HG02678 (cell line): ENCODE data around the gene DLL3.

Source experiments
- ATAC-seq: cut with Tn5 transposase; IDR thresholded peaks from one replicate; pipeline ENCODE4 v1.9.1; 2021; ENCODE audit warnings: mild to moderate bottlenecking, moderate library complexity; ENCODE audit not compliant: unreplicated experiment

The DLL3 gene

DNA sequence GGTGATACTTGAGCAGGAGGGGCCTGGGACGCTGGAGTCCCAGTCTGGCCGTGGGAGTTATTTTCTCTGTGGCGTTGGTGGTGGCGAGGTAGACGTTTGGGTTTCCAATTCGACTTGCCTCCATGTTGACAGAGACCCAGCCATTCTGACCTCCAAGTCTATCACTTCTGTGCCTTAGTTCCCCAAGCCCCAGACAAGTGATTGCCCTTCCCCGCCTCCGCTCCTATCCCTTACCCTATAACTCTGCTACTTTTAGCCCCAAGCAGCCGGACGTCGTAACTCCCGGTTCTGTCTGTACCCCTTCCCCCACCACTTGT is 17.6 kb upstream of the DLL3 start:
- no peak for ATAC-seq

DNA sequence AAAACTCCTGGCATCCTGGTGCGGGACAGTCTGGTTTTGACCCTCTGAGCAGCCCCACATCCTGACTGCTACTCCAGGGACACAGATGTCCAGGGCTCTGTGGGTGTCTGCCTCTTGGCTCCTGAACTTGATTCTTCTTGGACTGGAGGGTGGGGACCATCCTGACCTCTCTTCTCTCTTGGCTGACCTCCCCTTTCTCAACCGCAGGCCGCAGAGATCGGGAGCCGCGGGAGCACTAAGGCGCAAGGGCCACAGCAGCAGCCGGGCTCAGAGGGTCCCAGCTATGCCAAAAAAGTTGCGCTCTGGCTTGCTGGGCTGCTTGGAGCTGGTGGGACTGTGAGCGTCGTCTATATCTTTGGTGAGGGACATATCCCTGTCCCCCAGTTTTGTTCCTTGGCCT is 17.1 kb upstream of the DLL3 start:
- ATAC-seq = no peak

DNA sequence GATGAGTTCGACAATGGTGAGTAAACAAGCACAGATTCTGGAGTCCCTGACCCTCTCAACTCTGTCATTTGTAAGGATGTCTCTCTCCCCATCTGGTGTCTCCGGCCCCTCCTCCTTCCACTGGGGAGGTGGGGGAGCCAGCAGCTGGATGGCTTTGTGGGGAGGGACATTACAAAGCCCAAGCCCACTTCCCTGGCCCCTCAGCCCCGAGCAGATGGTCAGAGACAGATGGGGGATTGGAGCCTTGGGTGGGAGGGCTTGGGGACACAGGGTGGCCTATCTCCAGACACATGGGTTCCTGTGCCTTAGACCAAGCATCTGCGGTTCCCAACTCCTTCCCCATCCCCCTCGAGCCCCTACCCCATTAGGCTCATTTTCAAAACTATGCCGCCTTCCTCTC is 15.6 kb upstream of the DLL3 start:
- no peak for ATAC-seq

DNA sequence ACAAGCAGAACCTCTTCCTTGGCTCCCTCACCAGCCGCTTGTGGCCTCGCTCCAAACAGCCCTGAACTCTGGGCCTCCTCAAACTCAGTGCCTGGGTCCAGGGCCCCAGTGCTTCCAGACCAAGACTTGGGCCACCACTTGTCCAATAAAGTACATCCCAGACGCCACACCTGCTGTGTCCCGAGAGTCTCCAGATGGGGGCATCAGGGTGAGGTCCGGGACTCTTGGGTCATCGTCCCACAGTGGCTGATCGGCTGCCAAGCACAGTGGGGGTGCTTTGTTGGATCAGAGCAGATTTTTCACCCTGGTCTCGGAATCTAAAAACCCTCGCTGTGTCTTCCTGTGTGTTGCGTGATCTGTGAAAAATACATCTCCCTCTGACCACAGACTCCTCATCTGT is 9.0 kb upstream of the DLL3 start:
- no peak for ATAC-seq

DNA sequence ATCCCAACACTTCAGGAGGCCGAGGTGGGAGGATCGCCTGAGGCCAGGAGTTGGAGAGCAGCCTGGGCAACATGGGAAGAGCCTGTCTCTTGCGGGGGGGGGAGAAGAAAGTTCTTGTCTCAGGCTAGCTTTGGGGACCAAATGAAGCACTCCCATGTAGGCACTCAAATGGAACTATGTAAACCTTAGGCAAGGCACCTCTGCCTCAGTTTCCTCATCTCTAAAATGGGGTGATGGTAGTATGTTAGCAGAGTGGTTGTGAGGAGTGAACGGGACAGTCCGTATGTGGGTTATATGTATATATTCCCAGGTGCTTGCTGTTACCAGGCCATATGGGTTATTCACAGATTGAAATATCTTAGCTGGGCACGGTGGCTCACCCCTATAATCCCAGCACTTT is 6.5 kb upstream of the DLL3 start:
- no peak for ATAC-seq

DNA sequence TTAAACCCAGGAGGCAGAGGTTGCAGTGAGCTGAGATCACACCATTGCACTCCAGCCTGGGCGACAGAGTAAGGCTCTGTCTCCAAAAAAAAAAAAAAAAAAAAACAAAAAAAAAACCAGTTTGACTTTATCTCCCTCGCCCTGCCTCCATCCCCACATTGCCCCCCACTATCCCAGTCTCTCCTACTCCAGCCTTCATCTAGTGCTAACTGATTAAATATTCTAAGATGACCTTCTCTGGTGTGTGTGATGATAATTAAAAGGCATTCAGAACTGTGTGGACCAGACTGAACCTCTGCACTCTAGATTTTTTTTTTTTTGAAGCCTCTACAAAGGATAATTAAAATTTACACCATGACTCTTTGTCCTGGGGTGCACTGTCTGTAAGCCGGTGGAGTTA is 6.0 kb upstream of the DLL3 start:
- no peak for ATAC-seq

DNA sequence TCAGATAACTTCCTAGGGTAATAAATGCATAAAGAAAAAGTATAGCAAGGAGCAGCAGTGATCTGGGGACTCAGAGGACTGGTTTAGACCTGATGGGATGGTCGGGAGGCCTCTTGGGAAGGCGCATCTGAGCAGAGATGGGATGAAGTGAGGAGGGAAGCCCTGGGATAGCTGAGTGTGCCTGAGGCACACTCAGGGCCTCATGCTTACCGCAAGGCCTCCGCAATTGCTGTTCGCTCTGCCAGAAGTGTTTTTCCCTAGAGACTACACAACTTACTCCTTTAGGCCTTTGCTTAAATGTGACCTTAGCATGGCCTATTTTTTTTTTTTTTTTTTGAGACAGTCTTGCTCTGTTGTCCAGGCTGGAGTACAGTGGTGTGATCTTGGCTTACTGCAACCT is 4.1 kb upstream of the DLL3 start:
- ATAC-seq = no peak

DNA sequence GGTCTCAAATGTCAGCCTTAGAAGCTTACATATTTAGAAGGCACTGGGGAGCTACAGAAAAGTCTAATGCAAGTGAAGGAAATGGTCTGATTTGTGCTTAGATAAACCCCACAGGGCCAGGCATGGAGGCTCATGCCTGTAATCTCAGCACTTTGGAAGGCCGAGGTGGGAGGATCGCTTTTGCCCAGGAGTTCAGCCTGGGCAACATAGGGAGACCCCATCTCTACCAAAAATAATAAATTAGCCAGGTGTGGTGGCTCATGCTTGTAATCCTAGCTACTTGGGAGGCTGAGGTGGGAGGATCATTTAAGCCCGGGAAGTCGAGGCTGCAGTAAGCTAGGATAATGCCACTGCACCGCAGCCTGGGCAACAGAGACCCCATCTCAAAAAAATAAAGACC is 2.7 kb upstream of the DLL3 start:
- ATAC-seq = no peak

DNA sequence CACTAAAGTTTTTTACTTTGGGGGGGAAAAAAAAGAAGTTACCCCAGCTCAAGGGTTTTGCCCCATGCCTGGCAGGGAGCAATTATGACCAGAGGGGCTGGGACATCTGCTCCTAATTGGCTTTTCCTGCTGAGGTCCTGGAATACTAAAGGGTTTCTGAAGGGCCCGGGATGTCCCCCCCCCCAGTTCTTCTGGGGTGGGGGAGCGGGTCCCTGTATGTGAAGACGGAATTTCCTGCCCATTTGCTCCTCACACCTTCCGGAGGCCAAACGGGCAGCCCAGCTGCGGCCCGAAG is 1.1 kb upstream of the DLL3 start:
- ATAC-seq = no peak

DNA sequence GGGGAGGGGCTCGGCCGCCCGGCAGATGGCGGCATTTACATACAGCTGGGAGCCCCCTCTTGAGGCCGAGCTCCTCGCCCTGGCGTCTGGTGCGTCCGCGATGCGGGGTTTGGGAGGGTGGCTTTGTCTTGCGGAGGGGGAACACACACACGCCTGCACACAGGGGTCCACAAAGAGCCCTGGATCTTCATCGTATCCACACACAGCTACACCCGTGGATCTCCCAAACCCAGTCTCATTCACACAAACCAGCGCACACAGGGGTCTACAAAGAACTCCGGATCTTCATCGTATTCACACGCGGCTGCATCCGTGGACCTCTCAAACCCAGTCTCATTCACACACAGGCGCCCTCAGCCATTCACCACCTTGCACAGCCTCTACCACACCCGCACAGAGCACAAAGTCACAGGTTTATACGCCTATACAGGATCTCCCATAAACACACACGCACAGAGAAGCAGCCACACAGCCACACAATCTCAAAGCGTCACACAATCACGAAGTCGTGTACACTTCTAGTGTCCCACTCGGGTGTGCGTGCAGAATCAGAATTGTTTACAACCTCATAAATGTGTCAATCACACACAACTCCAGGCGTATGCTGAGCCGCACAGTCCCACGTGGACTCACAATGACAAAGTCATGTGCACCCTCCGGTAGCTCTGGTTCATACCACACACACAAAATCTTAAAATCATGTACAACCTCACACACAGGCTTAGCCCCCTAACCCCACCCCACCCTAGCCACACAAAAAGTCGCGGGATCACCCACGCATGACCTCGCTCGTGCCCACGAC is 550 bp upstream of the DLL3 start:
- no peak for ATAC-seq

DNA sequence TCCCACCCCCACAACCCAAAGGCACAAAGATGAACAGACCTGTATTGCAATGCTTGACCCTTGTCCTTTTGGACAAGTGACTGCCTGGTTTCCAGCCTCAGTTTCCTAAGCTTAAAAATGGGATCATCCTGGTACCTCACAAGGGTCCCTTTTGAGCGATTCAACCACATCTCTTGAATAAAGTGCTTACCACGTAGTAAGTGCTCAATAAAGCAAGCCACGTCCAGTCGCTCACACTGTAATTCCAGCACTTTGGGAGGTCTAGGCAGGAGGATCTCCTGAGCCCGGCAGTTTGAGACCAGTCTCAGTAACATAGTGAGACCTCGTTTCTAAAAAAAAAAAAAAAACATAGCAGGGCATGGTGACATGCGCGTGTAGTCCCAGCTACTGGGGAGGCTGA is 1.2 kb downstream of the DLL3 start:
- no peak for ATAC-seq

DNA sequence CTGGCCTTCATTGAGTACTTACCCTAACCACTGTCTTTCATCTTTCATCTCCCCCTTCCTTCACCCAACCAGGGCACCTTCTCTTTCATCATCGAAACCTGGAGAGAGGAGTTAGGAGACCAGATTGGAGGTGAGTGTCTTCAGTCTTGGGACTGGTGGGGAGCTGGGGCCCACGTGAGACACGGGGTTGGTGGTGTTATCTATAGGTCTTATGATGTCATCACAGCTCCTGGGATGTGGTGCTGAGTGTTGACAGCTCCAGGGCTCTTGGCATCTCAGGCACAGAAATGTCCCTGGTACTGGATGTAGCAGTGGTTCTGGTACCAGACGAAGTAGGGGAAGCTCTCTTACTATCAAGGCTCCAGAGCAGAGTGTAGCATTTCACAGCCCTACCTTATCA is 1.8 kb downstream of the DLL3 start:
- no peak for ATAC-seq

DNA sequence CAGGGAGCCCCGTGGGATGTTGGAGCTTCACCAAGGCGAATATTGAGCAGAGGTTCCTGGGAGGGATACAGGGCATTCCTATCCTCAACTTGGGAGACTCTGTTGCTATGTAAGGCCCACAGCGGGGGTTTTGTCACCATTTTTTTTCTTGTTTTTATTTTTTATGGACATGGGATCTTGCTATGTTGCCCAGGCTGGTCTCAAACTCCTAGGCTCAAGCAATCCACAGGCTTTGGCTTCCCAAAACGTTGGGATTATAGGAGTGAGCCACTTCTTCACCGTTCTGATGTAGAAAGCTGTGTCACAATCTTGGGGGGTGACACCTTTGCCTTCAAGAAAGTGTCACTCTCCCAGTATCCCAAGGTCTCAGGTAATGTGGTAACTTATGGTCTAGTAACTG is 2.6 kb downstream of the DLL3 start:
- no peak for ATAC-seq

DNA sequence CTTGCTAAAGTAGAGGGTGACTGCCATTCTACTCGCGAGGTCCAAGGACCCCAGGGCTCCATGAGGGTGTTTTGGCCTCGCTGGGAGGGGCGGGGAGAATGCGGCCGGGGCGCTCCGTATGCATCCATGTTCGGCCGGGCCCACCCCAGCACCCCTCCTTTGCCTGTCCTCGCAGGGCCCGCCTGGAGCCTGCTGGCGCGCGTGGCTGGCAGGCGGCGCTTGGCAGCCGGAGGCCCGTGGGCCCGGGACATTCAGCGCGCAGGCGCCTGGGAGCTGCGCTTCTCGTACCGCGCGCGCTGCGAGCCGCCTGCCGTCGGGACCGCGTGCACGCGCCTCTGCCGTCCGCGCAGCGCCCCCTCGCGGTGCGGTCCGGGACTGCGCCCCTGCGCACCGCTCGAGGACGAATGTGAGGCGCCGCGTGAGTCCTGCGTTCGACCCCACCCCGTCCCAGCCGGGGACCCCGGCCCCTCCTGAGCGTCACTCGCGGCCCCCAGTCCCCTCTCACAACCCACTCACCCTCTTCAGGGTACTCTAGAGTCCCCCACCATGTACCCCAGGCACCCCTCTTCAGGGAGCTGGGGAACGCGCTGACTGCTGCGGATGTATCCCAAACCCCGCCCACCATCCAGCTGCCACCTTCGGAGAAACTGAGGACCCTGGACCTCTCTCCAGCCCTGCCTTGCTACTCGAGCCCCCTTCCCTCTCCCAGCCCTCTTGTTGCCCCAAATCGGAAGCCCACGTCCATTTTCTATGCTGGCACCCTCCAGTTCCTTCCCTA is 4.1 kb downstream of the DLL3 start:
- peak; percentile 52 for ATAC-seq

DNA sequence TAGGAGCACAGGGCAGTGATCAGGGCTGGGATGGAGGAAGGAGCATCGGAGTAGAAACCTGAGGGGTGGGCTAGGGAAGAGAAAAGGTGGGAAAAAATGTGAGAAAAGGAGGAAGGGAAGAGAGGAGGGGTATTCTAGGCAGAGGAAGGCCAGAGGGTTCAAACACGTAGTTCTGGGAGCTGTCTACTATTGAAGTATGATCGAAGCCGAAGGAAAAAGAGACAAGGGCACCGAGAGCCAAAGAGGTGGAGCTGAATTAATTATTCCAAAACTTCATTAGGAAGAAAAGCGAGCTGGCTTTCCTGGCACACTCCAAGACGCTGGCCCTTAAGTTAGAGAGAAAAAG is 7.8 kb downstream of the DLL3 start:
- no peak for ATAC-seq

DNA sequence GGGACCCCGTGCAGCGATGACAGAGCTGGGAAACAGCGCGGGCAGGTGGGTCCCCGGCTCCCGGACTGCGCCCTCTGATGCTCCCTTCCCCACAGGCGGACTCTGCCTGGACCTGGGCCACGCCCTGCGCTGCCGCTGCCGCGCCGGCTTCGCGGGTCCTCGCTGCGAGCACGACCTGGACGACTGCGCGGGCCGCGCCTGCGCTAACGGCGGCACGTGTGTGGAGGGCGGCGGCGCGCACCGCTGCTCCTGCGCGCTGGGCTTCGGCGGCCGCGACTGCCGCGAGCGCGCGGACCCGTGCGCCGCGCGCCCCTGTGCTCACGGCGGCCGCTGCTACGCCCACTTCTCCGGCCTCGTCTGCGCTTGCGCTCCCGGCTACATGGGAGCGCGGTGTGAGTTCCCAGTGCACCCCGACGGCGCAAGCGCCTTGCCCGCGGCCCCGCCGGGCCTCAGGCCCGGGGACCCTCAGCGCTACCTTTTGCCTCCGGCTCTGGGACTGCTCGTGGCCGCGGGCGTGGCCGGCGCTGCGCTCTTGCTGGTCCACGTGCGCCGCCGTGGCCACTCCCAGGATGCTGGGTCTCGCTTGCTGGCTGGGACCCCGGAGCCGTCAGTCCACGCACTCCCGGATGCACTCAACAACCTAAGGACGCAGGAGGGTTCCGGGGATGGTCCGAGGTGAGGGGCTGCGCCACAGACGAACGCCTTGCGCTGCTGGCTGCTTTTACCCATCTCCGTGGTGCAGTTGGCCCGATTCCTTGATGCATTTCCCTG is 8.4 kb downstream of the DLL3 start:
- ATAC-seq = no peak

DNA sequence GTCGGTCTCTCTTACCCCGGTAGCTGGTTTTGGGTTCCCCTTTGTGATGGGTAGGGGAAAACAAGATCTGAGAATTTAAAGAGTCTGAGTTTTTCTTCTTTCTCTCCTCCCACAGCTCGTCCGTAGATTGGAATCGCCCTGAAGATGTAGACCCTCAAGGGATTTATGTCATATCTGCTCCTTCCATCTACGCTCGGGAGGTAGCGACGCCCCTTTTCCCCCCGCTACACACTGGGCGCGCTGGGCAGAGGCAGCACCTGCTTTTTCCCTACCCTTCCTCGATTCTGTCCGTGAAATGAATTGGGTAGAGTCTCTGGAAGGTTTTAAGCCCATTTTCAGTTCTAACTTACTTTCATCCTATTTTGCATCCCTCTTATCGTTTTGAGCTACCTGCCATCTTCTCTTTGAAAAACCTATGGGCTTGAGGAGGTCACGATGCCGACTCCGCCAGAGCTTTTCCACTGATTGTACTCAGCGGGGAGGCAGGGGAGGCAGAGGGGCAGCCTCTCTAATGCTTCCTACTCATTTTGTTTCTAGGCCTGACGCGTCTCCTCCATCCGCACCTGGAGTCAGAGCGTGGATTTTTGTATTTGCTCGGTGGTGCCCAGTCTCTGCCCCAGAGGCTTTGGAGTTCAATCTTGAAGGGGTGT is 9.1 kb downstream of the DLL3 start:
- no peak for ATAC-seq

DNA sequence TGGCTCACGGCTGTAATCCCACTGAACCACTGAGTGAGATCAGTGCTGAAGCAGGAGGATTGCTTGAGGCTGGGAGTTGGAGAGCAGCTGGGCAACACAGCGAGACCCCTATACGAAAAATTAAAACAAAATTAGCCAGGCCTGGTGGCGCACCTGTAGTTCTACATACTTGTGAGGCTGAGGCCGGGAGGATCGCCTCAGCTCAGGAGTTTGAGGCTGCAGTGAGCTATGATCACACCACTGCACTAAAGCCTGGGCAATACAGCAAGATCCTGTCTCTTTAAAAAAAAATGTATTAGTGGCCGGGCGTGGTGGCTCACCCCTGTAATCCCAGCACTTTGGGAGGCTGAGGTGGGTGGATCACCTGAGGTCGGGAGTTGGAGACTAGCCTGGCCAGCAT is 9.9 kb downstream of the DLL3 start:
- no peak for ATAC-seq

DNA sequence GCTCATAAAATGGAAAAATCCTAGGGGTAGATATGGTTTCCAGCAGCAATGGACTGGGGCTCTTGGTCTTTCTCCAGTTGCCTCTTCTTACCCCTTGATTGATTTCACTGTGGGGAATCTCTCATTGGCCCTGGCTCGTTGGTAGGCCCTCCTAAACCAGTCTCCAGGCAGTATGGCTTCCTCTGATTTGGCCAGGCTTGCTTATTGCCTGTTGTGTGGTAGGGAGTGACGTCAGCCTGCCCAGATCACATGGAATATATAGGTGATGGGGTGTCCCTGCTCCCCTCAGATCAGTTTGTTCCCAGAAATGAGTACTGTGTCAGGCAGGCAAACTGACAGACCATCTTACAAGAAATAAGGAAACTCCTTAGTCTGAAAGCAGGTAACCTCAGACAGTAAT is 10.5 kb downstream of the DLL3 start:
- no peak for ATAC-seq

DNA sequence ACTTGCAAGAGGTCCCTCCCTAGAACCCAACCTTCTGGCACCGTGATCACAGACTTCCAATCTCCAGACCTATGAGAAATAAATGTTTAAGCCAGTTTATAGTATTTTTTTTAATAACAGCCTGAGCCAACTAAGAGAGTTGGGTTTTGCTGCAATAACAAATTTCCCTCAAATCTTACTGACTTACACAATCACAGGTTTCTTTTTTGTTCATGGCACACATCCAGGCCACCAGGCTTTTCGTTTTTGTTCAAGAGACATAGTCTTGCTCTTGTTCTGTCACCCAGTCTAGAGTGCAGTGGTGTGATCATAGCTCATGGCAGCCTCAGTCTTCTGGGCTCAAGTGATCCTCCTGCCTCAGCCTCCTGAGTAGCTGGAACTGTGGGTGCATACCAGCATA is 14.2 kb downstream of the DLL3 start:
- no peak for ATAC-seq

DNA sequence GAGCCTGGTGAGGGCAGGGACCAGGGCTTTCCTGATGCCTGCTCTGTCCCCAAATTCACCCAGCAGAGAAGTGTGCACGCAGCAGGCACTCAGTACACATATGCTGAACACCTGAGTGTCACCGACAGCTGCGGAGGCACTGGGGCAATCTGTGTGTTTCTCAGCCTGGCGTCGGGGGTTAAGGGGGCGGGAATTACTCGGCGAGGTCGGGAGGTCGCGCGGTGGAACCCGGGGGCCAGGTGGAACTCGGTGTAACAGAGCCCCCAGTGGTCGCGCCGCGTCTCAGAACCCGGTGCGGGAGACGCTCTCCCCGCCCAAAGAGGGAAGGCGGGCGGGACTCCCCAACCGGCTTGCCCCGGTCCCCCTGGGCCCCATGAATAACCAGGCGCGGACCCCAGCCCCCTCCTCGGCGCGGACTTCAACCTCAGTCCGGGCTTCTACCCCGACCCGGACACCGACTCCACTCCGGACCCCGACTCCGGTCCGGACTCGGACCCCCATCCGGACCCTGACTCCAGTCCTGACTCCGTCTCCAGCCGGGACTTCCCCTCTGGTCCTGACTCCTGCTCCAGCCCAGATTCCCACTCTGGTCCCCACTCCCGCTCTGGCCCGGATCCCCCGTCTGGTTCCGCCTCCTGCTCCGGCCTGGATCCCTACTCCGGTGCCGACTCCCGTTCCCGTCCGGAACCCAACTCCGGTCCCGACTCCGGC is 16.2 kb downstream of the DLL3 start, which contains the start of gene SELENOV:
TSS of gene SELENOV (plus strand) at position 300 of the 711 bp plus-strand sequence. CDS start at position 374, 74 bp downstream.
- no peak for ATAC-seq
